HG02588 (cell line): ENCODE data around the gene IGSF5.
"Not testable (repeated sequence)": the region's sequence is repeated elsewhere in the genome, so short reads cannot be mapped to it uniquely, and the experiment has no call there.

Experiments
- ATAC-seq: cut with Tn5 transposase; IDR thresholded peaks from one replicate; pipeline ENCODE4 v1.9.1; 2021; ENCODE audit warnings: mild to moderate bottlenecking, moderate library complexity; ENCODE audit not compliant: unreplicated experiment

The IGSF5 gene

GRCh38 chr21:39737376-39738000 is 7.5 kb upstream of the IGSF5 start:
- no peak for ATAC-seq

GRCh38 chr21:39738566-39738965 is 6.4 kb upstream of the IGSF5 start:
- ATAC-seq: no peak

DNA sequence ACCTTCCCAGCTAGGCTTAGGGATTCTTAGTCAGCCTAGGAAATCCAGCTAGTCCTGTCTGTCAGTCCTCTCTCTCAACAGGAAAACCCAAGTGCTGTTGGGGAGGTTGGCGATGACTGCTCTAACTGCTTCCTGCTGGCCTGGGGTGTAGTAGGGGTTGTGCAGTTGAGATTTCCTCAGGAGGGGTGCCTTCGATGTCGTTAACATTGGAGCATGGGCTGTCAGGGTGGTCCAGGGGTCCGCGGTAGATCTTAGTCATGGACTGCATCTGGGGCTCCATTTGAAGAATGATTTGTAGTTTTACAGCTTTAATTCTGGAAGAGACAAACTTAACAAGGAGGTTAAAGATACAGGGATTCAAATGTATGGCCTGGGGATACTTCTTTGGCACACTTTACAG is 5.5 kb upstream of the IGSF5 start:
- not testable (repeated sequence) for ATAC-seq

GRCh38 chr21:39742561-39742960 is 2.4 kb upstream of the IGSF5 start:
- ATAC-seq: not testable (repeated sequence)

DNA sequence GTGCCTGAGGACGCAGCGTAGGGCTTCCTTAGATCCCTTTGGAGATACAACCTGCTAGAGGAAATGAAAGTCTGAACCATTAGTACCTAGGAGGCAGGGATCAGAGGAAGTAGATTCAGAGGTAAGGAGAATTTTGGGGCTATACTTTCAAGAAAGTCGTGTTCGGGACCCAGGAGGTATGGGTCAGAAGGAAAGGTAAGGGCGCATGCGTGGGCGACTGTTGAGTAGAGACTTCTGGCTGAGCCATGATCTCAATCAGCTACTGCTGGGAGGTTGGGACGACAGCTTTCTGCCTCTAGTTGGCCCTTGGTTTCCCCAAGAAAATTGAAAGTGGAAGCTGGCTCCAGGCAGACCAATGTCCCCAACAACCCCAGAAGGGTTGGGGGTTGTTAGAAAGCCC is 349 bp downstream of the IGSF5 start:
- ATAC-seq: not testable (repeated sequence)

DNA sequence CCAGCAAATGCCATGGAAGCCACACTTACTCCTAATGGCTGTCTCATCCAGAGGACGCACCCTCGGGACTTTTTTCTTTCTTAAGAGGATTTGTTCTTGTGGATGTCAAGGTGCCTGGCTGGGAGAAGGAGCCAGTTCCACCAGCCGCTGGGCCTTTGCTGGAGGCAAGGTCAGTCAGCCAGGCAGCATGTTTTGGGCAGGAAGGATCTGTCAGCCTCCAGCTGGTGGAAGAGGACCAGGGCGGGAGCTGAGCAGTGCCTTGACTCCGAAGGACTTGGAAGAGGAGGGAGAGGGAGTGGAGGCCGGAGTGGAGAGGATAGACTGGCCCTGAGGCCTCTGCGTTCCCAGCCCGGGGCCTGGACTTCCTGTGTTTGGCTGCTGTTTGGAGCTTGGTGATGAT is 5.7 kb downstream of the IGSF5 start:
- ATAC-seq: no peak

GRCh38 chr21:39754811-39755210 is 9.8 kb downstream of the IGSF5 start:
- ATAC-seq: no peak

GRCh38 chr21:39756285-39756684 is 11.3 kb downstream of the IGSF5 start:
- ATAC-seq: no peak

- no peak for ATAC-seq
Measured at GRCh38 chr21:39763272-39763970, 18.4 kb downstream of the IGSF5 start.

DNA sequence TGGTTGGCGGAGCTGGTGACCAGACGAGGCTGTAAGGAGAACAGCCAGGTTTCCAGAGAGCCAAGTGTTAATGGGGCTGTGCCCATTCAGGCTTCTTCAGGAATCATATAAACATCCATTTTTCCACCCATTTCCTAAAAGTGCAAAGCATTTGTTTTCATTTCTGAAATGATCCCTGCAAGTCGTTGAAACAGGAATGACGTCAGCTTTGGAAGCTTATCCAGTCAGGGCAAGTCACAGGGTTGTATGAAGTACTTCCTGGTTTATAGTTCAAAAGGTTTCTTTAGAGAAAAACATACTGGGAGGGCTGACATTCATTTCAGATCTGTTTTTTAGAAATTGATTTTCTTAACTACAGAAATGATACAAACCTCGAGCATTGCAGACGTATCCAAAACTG is 29.2 kb downstream of the IGSF5 start:
- no peak for ATAC-seq

GRCh38 chr21:39775816-39776215 is 30.8 kb downstream of the IGSF5 start:
- no peak for ATAC-seq

- no peak for ATAC-seq
Measured at GRCh38 chr21:39776589-39776988, 31.6 kb downstream of the IGSF5 start.

- ATAC-seq: no peak
Measured at GRCh38 chr21:39781331-39781730, 36.3 kb downstream of the IGSF5 start.

DNA sequence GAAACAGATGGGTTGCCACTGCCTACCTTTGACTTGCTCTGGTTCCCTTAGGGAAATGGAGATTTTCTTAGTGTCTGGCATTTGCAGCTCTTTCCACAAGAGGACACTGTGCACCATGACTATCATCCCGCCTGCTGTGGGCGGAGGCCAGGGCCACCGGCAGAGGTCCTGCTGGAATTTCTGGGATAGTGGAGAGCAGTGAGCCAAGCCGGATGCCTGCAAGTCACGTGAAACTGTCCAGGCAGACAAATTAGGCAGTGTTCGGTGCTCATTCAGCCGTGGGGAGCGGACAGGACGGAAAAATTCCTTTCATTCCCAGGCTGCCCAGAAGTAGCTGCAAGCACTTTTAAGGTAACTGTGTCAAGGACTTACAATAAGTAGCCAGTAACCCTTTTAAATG is 43.4 kb downstream of the IGSF5 start:
- ATAC-seq: no peak

GRCh38 chr21:39796466-39796865 is 51.5 kb downstream of the IGSF5 start:
- ATAC-seq: no peak

DNA sequence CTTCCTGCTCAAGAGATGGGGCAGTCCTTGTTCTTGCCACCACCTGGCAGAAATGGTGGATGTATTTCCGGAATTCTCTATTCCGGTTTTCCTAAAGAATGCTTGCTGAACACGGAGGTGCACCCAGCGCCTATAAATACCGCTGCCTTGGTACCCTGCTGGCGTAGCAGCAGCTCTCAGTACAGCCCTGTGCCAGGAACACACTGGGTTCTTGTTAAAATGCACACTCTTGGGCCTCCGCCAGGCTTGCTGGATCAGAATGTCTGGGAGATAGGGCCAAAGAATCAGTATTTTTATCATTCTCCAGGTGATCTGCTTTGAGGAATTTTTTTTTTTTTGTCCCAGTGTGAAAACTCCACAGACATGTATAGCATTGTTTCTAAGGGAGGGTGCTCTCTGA is 54.2 kb downstream of the IGSF5 start:
- no peak for ATAC-seq

- no peak for ATAC-seq
Measured at GRCh38 chr21:39800311-39800710, 55.3 kb downstream of the IGSF5 start.

DNA sequence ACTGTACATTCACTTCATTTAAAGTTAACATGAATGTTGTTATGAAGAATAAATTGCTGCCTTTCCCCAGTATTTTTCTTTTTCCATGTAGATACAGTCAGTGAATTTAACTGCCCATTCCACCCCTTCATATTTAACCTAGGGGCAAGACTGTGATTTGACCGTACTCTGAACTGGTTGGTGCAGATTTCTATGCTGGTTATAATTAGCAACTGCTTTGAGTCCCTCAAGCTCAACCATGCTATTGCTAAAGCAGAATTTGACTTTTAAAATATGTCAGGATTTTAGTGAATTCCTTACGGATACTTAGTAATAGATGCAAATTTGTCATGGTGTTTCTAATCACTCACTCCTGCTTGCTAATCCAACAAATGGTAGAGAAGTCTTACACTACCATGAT is 57.2 kb downstream of the IGSF5 start:
- no peak for ATAC-seq

GRCh38 chr21:39803393-39803792 is 58.4 kb downstream of the IGSF5 start:
- ATAC-seq: no peak

- no peak for ATAC-seq
Measured at GRCh38 chr21:39804240-39804639, 59.3 kb downstream of the IGSF5 start.

DNA sequence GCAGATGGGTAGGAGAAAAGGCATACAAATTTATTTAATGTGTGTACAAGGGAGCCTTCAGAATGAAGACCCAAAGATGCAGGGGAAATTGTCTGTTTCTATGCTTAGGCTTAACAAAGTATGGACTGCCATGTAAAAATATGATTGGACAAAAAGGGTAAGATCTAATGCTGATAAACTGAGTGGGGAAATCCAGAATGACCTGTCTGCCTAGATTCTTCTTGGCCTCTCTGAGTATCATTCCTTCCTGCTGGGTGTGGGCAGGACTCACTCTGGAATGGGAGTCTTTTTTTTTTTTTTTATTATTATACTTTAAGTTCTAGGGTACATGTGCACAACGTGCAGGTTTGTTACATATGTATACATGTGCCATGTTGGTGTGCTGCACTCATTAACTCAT is 61.0 kb downstream of the IGSF5 start:
- no peak for ATAC-seq

DNA sequence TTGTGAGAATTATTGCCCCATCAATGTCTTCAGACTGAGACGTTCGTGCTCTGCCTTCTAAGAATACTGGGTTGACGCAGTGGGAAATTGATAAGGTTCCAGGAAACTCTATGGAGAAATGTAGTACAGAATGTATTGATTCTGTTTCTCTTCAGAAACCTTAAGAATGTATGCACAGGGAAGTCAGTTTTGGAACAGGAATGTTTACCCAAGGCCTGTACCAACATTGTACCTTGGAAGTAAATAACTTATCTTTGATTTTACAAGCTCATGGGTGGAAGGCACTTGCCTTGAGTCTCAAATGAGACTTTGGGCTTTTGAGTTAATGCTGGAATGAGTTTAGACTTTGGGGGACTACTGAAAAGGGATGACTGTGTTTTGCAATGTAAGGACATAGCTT is 62.8 kb downstream of the IGSF5 start:
- no peak for ATAC-seq

DNA sequence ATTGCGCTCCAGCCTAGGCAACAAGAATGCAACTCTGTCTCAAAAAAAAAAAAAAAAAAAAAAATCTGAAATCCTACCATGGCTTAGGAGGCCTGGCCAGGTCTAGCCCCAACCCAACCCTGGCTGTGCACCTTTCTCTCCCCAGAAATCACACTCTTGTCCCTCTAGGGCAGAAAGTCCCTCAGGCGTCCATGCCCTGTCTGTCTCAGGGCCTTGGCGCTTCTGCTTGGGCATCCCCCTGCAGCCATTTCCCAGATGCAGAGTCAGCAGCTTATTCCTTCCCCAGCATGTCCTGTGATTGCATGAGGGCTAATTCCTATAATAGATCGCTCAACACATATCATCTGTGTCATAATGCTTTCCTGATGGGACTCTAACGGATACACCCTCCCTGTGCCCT is 65.0 kb downstream of the IGSF5 start:
- no peak for ATAC-seq
